Measurements from ENCODE around the gene TNS4.

TNS4 gene

DNA sequence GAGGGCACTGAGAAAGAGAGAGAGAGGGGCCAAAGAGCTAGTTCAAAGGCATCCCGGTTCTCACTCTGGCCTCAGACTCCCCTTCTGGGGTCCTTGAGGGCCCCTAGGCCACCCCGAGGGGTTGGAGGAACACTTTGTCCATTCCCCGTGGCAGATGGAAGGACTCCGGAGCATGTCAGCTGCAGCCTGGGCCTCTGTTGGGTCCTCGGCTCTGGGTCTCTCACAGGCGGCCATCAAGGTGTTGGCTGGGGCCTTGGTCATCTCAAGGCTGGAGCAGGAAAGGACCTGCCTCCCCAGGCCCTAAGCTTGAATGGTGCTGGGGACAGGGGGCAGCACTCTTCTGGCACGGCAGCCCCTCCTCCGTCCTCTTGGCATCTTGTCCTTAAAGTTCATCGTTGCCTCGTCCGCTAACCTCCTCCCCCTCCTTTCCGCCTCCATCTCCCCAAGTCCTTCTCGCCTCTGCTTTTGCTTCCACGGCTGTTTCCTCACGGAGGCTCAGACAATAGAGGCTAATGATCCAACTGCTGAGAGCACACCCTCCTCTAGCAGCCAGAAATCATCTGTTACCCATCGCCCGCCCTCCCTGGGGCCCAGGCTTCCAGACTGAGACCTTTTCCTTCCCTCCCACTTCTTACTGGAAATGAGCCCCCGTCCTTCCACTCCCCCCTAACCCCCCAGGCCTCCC, 40.6 kb upstream of the TNS4 start:
- Histone ChIP-seq H3K4me1 (ENCODE audit: control insufficient read depth, insufficient read depth, low read length, unreplicated experiment) (peaks cover 35% of the 10 kb centered on the region), H3K79me2 (ENCODE audit: control insufficient read depth, insufficient read depth, low read length, unreplicated experiment) (no peaks in the 10 kb centered on the region), H3K27me3 (ENCODE audit: insufficient read depth, low read length) (no peaks in the 10 kb centered on the region), H2AFZ (ENCODE audit: low read length, unreplicated experiment) (no peak overlapping the region), H3K36me3 (ENCODE audit: insufficient read depth, low read length) (no peaks in the 10 kb centered on the region), H3K27ac (ENCODE audit: low read depth, low read length) (peak overlapping the region; percentile 96), H3K4me3 (ENCODE audit: low read depth, low read length) (no peak overlapping the region; the same call in 1 of the 2 replicates)

DNA sequence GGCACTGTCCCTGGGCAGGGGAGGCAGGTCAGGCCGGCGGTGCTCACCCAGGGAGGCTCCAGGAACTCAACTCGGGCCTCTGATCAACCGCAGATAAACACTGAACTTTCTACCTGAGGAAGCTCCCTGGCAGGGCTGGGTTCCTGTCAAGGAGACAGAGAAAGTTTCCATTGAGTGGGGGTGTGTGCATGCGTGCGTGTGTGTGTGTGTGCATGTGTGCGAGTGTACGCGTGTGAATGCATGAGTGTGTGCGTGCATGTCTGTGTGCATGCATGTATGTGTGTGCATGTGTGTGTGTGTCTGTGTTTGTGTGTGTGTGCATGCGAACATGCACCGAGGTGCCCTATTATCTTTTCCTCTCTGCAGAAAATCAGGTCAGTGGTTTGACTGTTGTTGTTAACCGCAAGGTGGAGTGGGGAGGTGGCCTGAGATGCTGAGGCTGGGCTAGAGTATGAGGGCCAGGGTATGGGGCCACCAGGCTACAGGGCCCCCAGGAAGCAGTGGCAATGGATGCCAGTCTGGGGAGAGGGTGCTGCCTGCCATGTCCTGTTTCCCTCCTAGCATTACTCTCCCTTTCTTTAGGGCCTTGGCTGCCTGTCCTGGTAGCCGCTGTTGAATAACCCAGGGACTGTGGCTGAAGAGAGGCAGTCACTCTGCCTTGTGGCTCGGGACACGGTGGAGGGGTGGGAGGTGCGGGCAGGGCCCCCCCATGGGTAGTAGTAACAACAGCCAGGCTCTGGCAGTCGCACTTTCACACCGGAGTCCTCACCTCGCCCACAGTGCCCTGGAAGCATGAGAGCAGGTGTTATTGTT, 39.8 kb upstream of the TNS4 start:
- Histone ChIP-seq H3K4me3 (ENCODE audit: low read depth, low read length) (no peak overlapping the region), H3K79me2 (ENCODE audit: control insufficient read depth, insufficient read depth, low read length, unreplicated experiment) (no peaks in the 10 kb centered on the region), H2AFZ (ENCODE audit: low read length, unreplicated experiment) (no peak overlapping the region), H3K4me1 (ENCODE audit: control insufficient read depth, insufficient read depth, low read length, unreplicated experiment) (peaks cover 42% of the 10 kb centered on the region), H3K27ac (ENCODE audit: low read depth, low read length) (peak overlapping the region; percentile 96), H3K36me3 (ENCODE audit: insufficient read depth, low read length) (no peaks in the 10 kb centered on the region), H3K27me3 (ENCODE audit: insufficient read depth, low read length) (no peaks in the 10 kb centered on the region)

DNA sequence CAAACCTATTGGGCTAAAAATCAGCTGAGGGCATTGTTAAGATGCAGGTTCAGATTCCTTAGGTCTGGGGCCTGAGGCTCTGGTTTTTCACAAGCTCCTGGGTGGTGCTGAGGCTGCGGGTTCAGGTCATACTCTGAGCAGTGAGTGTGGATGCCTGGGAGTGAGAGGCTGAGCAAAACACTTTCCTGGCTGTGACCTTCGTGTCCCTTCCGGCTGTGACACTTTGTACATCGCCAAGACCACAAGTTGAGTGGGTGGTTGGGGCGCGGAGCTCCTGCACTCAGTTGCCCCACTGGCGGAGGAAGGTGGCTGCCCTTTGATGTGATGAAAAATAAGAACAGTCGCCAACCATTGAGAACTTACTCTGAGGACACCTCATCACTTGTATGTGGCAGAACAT, 39.0 kb upstream of the TNS4 start:
- H3K27me3 ChIP-seq (ENCODE audit: insufficient read depth, low read length), result no peaks in the 10 kb centered on the region
- H3K36me3 ChIP-seq (ENCODE audit: insufficient read depth, low read length), result no peaks in the 10 kb centered on the region
- no peak overlapping the region for H2AFZ ChIP-seq (ENCODE audit: low read length, unreplicated experiment)
- H3K79me2 ChIP-seq (ENCODE audit: control insufficient read depth, insufficient read depth, low read length, unreplicated experiment), result no peaks in the 10 kb centered on the region
- no peak overlapping the region for H3K4me3 ChIP-seq (ENCODE audit: low read depth, low read length)
- peak overlapping the region; percentile 96 for H3K27ac ChIP-seq (ENCODE audit: low read depth, low read length)
- peaks cover 47% of the 10 kb centered on the region for H3K4me1 ChIP-seq (ENCODE audit: control insufficient read depth, insufficient read depth, low read length, unreplicated experiment)

DNA sequence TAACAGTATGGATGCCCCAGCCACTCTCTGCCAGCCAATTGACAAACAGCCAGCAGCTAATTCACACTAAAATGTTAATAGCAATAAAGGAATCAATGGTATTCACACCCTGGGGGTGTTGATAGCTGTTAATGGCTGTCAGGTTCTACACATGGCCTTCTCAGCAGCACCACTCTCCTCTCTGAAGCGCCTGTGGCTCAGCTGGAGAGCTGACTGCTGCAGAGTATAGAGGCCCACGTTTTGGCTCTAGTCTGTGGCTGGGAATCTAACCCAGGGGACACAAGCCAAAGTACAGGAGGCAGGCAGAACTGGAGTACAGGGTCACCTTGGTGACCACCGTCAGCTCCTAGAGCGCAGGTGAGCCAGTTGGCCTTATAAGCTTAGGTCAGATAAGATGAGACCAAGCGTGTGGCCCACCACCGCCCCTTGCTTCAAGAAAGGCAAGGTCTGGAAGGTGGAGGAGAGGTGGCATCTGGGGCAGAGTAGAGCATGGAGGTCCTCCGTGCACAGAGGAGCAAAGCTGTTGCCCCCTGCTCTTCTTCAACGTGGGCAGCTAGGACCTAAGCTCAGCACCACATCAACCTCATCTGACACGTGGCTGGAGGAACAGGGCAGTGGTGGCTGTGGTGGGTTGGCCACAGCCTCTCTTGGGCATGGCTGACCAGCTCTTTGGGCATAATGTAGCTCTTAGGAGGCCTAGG, 38.4 kb upstream of the TNS4 start:
- H3K36me3 ChIP-seq (ENCODE audit: insufficient read depth, low read length), result no peaks in the 10 kb centered on the region
- H3K4me1 ChIP-seq (ENCODE audit: control insufficient read depth, insufficient read depth, low read length, unreplicated experiment), result peaks cover 47% of the 10 kb centered on the region
- peak overlapping the region; percentile 96 for H3K27ac ChIP-seq (ENCODE audit: low read depth, low read length)
- H2AFZ ChIP-seq (ENCODE audit: low read length, unreplicated experiment), result no peak overlapping the region
- no peak overlapping the region for H3K4me3 ChIP-seq (ENCODE audit: low read depth, low read length)
- H3K27me3 ChIP-seq (ENCODE audit: insufficient read depth, low read length), result no peaks in the 10 kb centered on the region
- no peaks in the 10 kb centered on the region for H3K79me2 ChIP-seq (ENCODE audit: control insufficient read depth, insufficient read depth, low read length, unreplicated experiment)

DNA sequence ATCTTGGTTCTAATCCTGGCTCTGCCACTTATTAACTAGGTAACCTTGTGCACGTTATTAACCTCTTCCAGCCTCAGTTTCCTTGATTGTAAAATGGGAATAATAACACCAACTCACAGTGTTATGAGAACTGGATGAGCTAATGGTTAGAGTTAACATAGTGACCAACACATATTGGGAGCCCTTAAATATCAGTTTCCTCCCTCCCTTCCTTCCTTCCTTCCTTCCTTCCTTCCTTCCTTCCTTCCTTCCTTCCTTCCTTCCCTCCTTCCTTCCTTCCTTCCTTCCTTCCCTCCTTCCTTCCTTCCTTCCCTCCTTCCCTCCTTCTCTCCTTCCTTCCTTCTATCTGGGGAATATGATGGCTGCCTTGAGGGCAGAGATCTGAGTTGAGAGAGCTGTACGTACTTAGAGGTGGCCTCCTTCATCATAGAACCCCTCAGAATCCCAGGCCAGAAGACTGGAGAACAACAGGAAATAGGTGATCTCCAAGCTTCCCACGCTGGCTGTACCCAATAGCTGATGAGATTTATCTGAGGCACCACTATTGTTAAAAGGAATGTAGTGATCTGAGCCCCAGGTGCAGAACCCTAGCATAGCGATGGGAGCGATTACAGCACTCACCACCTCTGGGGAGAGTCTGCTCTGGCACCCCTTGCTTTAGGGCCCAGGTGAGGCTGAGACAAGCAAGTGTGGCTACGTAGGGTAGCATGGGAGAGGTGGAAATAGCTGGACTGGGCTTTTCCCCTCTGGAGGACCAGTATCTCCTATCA, 37.7 kb upstream of the TNS4 start:
- no peak overlapping the region for H2AFZ ChIP-seq (ENCODE audit: low read length, unreplicated experiment)
- peaks cover 51% of the 10 kb centered on the region for H3K4me1 ChIP-seq (ENCODE audit: control insufficient read depth, insufficient read depth, low read length, unreplicated experiment)
- H3K27ac ChIP-seq (ENCODE audit: low read depth, low read length), result peak overlapping the region; percentile 96
- no peak overlapping the region for H3K4me3 ChIP-seq (ENCODE audit: low read depth, low read length)
- H3K36me3 ChIP-seq (ENCODE audit: insufficient read depth, low read length), result no peaks in the 10 kb centered on the region
- H3K79me2 ChIP-seq (ENCODE audit: control insufficient read depth, insufficient read depth, low read length, unreplicated experiment), result no peaks in the 10 kb centered on the region
- H3K27me3 ChIP-seq (ENCODE audit: insufficient read depth, low read length), result no peaks in the 10 kb centered on the region

DNA sequence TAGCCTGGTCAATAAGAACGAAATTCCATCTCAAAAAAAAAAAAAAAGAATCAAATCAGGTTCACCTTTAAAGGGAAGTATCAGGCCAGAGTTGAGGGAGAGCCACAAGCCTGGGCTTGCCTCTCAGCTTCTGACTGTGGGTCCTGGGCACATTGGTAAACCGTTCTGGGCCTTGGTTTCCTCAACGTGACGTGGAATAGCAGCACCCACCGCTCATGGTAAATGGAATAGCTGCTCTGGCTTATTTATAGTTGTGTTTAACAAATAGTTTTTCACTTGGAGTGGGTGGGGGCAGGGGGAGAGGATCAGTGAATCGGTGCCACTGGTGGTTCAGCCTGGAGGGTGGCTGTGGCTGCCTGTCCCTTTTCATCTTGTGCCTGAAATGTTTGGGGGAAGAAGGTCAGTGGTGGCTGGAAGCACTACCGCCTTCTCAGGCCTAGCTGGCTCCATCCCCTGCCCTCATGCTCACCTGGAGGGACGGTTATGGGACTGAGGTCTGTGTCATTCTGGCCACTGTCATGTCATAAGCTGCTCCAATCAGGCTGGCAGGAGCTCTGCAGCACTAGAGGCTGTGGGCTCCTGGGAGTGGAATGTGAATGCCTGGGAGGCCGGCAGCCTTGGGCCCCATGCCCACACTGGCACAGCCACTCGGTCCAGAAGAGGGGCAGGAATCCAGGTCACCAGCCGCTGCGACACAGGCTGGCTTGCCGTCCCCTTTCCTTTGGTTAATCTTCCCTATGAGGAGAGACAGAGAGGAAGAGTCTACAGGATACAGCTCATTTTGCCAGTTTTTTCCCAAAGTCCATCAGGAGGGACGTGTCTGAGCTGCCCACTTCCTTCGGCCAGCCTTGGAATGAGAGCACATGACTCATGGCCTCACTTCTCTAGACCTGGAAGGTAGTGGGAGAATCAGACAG, 36.9 kb upstream of the TNS4 start:
- Histone ChIP-seq H3K27me3 (ENCODE audit: insufficient read depth, low read length) (no peaks in the 10 kb centered on the region), H3K36me3 (ENCODE audit: insufficient read depth, low read length) (no peaks in the 10 kb centered on the region), H2AFZ (ENCODE audit: low read length, unreplicated experiment) (no peak overlapping the region), H3K27ac (ENCODE audit: low read depth, low read length) (peak overlapping the region; percentile 84), H3K79me2 (ENCODE audit: control insufficient read depth, insufficient read depth, low read length, unreplicated experiment) (no peaks in the 10 kb centered on the region), H3K4me3 (ENCODE audit: low read depth, low read length) (no peak overlapping the region), H3K4me1 (ENCODE audit: control insufficient read depth, insufficient read depth, low read length, unreplicated experiment) (peaks cover 53% of the 10 kb centered on the region)

DNA sequence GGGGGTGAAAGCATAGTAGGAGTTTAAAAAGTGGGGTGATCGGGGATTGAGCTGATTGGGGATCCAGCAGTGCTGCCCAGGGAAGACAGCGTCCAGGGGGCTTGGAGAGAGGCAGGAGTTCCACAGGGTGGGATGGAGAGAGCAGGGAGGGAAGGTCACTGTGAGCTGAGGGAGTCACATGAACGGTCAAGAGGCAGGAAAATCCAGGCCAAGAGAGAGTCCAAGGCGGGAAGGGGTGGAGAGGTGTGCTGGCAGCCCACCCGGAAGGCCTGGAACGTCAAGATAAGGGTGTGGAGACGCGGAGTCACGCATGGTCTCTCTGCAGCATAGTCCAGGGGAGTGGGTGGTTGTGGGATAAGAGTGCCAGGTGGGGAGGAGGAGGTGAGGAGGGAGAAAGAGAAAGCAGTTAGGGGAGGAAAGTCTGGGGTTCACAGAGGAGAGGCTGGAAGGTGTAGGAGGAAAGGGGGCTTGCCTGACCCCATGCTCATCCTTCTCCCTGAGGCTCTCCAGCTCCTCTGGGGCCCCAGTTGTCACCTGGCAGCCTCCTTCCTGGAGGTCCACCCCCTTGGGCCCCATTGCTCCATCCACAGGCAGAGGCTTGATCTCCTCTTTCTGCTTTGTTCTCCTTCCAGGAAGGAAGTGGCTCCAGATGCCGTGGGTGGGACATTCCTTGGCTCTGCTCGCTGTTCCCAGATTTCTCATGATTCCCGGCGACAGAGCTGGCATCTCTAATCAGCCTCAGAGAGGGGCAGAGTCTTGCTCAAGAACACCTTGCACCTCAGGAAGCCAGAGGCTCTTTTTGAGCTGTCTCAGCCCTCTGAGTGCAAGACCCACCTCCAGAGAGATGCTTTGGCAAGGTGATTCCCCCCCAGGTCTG, 35.1 kb upstream of the TNS4 start:
- H3K27me3 ChIP-seq (ENCODE audit: insufficient read depth, low read length), result no peaks in the 10 kb centered on the region
- H3K79me2 ChIP-seq (ENCODE audit: control insufficient read depth, insufficient read depth, low read length, unreplicated experiment), result no peaks in the 10 kb centered on the region
- H3K27ac ChIP-seq (ENCODE audit: low read depth, low read length), result peak overlapping the region; percentile 84
- no peak overlapping the region for H3K4me3 ChIP-seq (ENCODE audit: low read depth, low read length)
- H3K4me1 ChIP-seq (ENCODE audit: control insufficient read depth, insufficient read depth, low read length, unreplicated experiment), result peaks cover 53% of the 10 kb centered on the region
- H3K36me3 ChIP-seq (ENCODE audit: insufficient read depth, low read length), result no peaks in the 10 kb centered on the region
- no peak overlapping the region for H2AFZ ChIP-seq (ENCODE audit: low read length, unreplicated experiment)

DNA sequence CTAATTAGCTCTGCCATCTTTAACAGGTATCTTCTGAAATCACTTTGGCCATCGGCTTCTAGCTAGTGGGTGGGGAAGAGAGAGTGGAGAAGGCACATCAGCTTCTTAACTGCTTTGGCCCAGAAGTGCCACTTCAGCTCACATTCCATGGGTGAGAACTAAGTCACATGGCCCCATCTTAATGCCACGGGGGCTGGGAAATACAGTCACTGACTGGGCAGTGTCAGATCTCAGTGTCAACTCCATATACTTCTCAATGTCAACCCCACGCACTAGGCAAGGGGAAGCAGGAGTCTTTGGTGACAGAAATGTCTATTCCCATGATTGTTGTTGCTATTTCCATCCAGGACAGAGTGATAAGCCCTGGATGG, 34.5 kb upstream of the TNS4 start:
- Histone ChIP-seq H3K27ac (ENCODE audit: low read depth, low read length) (peak overlapping the region; percentile 84), H3K27me3 (ENCODE audit: insufficient read depth, low read length) (no peaks in the 10 kb centered on the region), H3K4me3 (ENCODE audit: low read depth, low read length) (no peak overlapping the region), H3K4me1 (ENCODE audit: control insufficient read depth, insufficient read depth, low read length, unreplicated experiment) (peaks cover 53% of the 10 kb centered on the region), H2AFZ (ENCODE audit: low read length, unreplicated experiment) (no peak overlapping the region), H3K36me3 (ENCODE audit: insufficient read depth, low read length) (no peaks in the 10 kb centered on the region), H3K79me2 (ENCODE audit: control insufficient read depth, insufficient read depth, low read length, unreplicated experiment) (no peaks in the 10 kb centered on the region)

DNA sequence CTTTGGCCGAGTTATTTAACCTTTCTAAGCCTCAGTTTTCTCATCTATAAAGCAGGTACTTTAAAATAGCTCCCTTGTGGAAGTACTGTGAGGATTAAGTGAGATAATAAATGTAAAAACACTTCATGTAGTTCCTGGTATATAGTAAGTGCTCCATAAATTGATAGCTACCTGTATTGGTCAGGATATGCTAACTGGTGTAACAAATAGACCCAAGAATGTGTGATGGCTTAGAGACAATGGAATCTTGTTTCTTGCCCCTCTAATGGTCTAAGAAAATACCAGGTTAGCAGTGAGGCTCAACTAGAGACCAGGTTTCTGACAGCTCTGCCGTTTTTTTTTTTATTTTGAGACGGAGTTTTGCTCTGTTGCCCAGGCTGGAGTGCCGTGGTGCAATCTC, 34.0 kb upstream of the TNS4 start:
- H3K27me3 ChIP-seq (ENCODE audit: insufficient read depth, low read length), result no peaks in the 10 kb centered on the region
- no peaks in the 10 kb centered on the region for H3K79me2 ChIP-seq (ENCODE audit: control insufficient read depth, insufficient read depth, low read length, unreplicated experiment)
- no peak overlapping the region for H3K4me3 ChIP-seq (ENCODE audit: low read depth, low read length)
- no peak overlapping the region for H2AFZ ChIP-seq (ENCODE audit: low read length, unreplicated experiment)
- H3K4me1 ChIP-seq (ENCODE audit: control insufficient read depth, insufficient read depth, low read length, unreplicated experiment), result peaks cover 53% of the 10 kb centered on the region
- H3K36me3 ChIP-seq (ENCODE audit: insufficient read depth, low read length), result no peaks in the 10 kb centered on the region
- peak overlapping the region; percentile 84 for H3K27ac ChIP-seq (ENCODE audit: low read depth, low read length)
